Brain microvascular endothelial cell (primary cell): ENCODE measurements around the gene NRIP2.

Experiments
- DNase-seq: peaks from one replicate; pipeline ENCODE4 v3.0.0-alpha.2; 2020
- H3K27ac ChIP-seq: fragments of 250-450 bp; sonication (Bioruptor Pico); 2 replicates; pipeline ENCODE4 v1.5.1; 2020; ENCODE audit warnings: mild to moderate bottlenecking, moderate library complexity
- H3K27me3 ChIP-seq: fragments of 250-450 bp; sonication (Bioruptor Pico); replicated peaks from 2 replicates; pipeline ENCODE4 v1.5.1; 2020; ENCODE audit warnings: mild to moderate bottlenecking
- H3K36me3 ChIP-seq: fragments of 250-450 bp; sonication (Bioruptor Pico); replicated peaks from 2 replicates; pipeline ENCODE4 v1.5.1; 2020; ENCODE audit warnings: mild to moderate bottlenecking
- H3K4me3 ChIP-seq: 2 replicates; pipeline ENCODE4 v1.5.1; 2011; ENCODE audit warnings: low read depth, mild to moderate bottlenecking, control low read depth, low read length, moderate library complexity
- in situ Hi-C: cut with HindIII; loops from 2 replicates; pipeline ENCODE4 v1.10.0; 2017; ENCODE audit warnings: low sequenced_read_pairs, low pct_ligation_motif_present
- TF ChIP-seq, protein P1 (sequence below): IDR thresholded peaks from 2 replicates; pipeline ENCODE4 v1.5.1; 2011; ENCODE audit warnings: low read depth, mild to moderate bottlenecking, moderate library complexity, low read length, control low read depth, inconsistent platforms; ENCODE audit errors: missing control alignments

Gene NRIP2

DNA sequence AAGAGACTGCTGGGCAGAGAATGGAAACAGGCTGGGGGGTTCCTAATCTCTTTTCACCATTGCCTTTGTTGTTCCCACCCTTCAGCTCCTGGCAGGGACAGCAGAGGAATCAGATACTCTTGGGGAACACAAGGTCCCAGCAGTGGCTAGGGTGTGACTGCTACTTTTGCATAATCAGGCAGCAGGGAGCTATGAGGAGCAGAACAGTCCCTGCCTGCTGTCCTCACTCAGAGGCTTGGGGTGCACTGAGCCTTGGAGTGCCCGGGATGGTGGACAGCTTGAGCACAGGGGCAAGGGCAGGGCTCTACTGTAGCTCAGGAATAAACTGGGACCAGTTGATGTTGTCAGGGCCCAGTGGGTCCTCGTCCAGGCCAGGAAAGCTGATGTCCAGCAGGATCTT is 23.5 kb upstream of the NRIP2 start:
- H3K36me3 ChIP-seq: no peaks in the 10 kb centered on the region
- no peaks in the 10 kb centered on the region for H3K27me3 ChIP-seq
- in situ Hi-C loops: no loop called here
- H3K4me3 ChIP-seq: no peak overlapping the region
- TF ChIP-seq, protein P1, sequence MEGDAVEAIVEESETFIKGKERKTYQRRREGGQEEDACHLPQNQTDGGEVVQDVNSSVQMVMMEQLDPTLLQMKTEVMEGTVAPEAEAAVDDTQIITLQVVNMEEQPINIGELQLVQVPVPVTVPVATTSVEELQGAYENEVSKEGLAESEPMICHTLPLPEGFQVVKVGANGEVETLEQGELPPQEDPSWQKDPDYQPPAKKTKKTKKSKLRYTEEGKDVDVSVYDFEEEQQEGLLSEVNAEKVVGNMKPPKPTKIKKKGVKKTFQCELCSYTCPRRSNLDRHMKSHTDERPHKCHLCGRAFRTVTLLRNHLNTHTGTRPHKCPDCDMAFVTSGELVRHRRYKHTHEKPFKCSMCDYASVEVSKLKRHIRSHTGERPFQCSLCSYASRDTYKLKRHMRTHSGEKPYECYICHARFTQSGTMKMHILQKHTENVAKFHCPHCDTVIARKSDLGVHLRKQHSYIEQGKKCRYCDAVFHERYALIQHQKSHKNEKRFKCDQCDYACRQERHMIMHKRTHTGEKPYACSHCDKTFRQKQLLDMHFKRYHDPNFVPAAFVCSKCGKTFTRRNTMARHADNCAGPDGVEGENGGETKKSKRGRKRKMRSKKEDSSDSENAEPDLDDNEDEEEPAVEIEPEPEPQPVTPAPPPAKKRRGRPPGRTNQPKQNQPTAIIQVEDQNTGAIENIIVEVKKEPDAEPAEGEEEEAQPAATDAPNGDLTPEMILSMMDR: no peak
- no peak overlapping the region for H3K27ac ChIP-seq
- no peak for DNase-seq

- Histone ChIP-seq H3K4me3 (no peak overlapping the region), H3K27me3 (no peaks in the 10 kb centered on the region), H3K27ac (no peak overlapping the region), H3K36me3 (no peaks in the 10 kb centered on the region)
- TF ChIP-seq, protein P1: no peak
- in situ Hi-C loops: no loop called here
- no peak for DNase-seq
Measured at GRCh38 chr12:2857576-2857975, 22.7 kb upstream of the NRIP2 start.

GRCh38 chr12:2857021-2857431 is 22.2 kb upstream of the NRIP2 start, which contains the start of gene TEX52:
Gene TEX52 (minus strand): TSS chr12:2857039. CDS start chr12:2857026, 13 bp downstream.
- Histone ChIP-seq H3K27me3 (no peaks in the 10 kb centered on the region), H3K27ac (no peak within 1 kb of the TSS), H3K36me3 (no peaks in the 10 kb centered on the region), H3K4me3 (no peak within 1 kb of the TSS)
- DNase-seq: no peak
- TF ChIP-seq, protein P1: no peak
- in situ Hi-C loops: no loop called here

DNA sequence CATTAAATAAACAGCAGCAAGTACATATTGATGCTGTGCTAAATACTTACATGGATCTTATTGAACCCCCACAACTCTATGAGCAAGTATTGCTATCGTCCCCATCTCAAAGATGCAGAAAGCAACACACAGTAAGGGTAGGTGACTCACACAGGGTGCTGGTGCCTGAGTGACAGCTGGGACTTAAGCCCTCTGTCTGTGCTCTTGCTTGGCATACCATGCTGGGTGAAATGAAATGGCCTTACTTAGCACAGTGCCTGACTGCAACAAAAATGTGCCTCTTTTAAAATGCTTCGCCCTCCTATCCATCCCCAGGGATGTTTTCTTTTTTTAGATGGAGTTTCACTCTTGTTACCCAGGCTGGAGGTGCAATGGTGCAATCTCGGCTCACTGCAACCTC is 21.2 kb upstream of the NRIP2 start:
- Histone ChIP-seq H3K4me3 (no peak overlapping the region), H3K27ac (no peak overlapping the region), H3K27me3 (no peaks in the 10 kb centered on the region), H3K36me3 (no peaks in the 10 kb centered on the region)
- DNase-seq: no peak
- TF ChIP-seq, protein P1: no peak
- in situ Hi-C loops: no loop called here

GRCh38 chr12:2855546-2855945 is 20.7 kb upstream of the NRIP2 start:
- no peak overlapping the region for H3K27ac ChIP-seq
- no peaks in the 10 kb centered on the region for H3K27me3 ChIP-seq
- no peaks in the 10 kb centered on the region for H3K36me3 ChIP-seq
- H3K4me3 ChIP-seq: no peak overlapping the region
- DNase-seq: no peak
- in situ Hi-C loops: no loop called here
- TF ChIP-seq, protein P1: no peak
